GM19025 (cell line): Measurements from ENCODE around the gene NEBL.

ENCODE experiments used
- ATAC-seq: cut with Tn5 transposase; IDR thresholded peaks from one replicate; pipeline ENCODE4 v1.9.1; 2021; ENCODE audit warnings: mild to moderate bottlenecking, low read depth, moderate library complexity; ENCODE audit not compliant: unreplicated experiment

Gene NEBL

GRCh38 chr10:20809631-20810030 lies 87.5 kb downstream of the NEBL start:
- no peak for ATAC-seq

- ATAC-seq = no peak
Measured at GRCh38 chr10:20806487-20806886, 90.6 kb downstream of the NEBL start.

GRCh38 chr10:20797290-20797689 lies 99.8 kb downstream of the NEBL start:
- ATAC-seq = no peak

GRCh38 chr10:20795391-20795790 lies 101.7 kb downstream of the NEBL start:
- no peak for ATAC-seq

- ATAC-seq = no peak
Measured at GRCh38 chr10:20785174-20785573, 111.9 kb downstream of the NEBL start.

- no peak for ATAC-seq
Measured at GRCh38 chr10:20778008-20778757, 118.9 kb downstream of the NEBL start.

GRCh38 chr10:20776384-20777118 lies 120.6 kb downstream of the NEBL start:
- ATAC-seq = no peak

- ATAC-seq = no peak
Measured at GRCh38 chr10:20771051-20771450, 126.1 kb downstream of the NEBL start.

- ATAC-seq = peak; percentile 6
Measured at GRCh38 chr10:20769481-20769880, 127.6 kb downstream of the NEBL start.

GRCh38 chr10:20768843-20769242 lies 128.3 kb downstream of the NEBL start:
- ATAC-seq = peak; percentile 52

GRCh38 chr10:20767028-20767427 lies 130.1 kb downstream of the NEBL start:
- no peak for ATAC-seq

- ATAC-seq = no peak
Measured at GRCh38 chr10:20765066-20765465, 132.0 kb downstream of the NEBL start.

GRCh38 chr10:20760460-20760859 lies 136.7 kb downstream of the NEBL start:
- ATAC-seq = no peak

- ATAC-seq = no peak
Measured at GRCh38 chr10:20748551-20748950, 148.6 kb downstream of the NEBL start.

GRCh38 chr10:20747782-20748181 lies 149.3 kb downstream of the NEBL start:
- ATAC-seq = no peak

GRCh38 chr10:20746856-20747255 lies 150.3 kb downstream of the NEBL start:
- no peak for ATAC-seq

- no peak for ATAC-seq
Measured at GRCh38 chr10:20745556-20746375, 151.3 kb downstream of the NEBL start.

GRCh38 chr10:20744821-20745220 lies 152.3 kb downstream of the NEBL start:
- ATAC-seq = no peak

- ATAC-seq = no peak
Measured at GRCh38 chr10:20743942-20744341, 153.2 kb downstream of the NEBL start.

- no peak for ATAC-seq
Measured at GRCh38 chr10:20742737-20743541, 154.2 kb downstream of the NEBL start.
